Measurements from ENCODE around the gene RAB3A.

DNA sequence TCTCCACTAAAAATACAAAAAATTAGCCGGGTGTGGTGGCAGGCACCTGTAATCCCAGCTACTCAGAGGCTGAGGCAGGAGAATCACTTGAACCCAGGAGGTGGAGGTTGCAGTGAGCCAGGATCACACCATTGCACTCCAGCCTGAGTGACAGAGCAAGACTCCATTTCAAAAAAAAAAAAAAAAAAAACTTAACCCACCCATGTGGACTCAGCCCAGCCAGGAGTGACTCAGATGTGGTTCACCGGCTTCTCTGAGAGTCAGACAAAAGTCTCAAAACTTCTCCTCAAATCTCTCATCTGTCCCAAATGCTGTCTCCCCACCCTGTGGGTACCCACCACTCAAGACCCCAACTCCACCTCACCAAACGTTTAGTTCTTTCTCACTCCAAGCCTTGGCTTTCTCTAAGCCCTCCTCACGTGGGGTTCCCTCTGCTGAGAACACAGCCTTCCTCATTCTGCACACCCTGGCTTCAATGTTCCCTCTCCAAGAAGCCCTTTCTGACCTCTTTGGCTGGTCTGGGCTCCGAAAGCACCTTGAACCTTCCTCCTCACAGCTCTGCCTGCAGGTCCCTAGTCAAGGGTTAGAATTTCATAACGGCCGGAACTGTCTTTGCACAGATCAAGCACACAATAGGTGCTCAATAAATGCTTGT is 11.1 kb upstream of the RAB3A start:
- TF ChIP-seq, protein P1, sequence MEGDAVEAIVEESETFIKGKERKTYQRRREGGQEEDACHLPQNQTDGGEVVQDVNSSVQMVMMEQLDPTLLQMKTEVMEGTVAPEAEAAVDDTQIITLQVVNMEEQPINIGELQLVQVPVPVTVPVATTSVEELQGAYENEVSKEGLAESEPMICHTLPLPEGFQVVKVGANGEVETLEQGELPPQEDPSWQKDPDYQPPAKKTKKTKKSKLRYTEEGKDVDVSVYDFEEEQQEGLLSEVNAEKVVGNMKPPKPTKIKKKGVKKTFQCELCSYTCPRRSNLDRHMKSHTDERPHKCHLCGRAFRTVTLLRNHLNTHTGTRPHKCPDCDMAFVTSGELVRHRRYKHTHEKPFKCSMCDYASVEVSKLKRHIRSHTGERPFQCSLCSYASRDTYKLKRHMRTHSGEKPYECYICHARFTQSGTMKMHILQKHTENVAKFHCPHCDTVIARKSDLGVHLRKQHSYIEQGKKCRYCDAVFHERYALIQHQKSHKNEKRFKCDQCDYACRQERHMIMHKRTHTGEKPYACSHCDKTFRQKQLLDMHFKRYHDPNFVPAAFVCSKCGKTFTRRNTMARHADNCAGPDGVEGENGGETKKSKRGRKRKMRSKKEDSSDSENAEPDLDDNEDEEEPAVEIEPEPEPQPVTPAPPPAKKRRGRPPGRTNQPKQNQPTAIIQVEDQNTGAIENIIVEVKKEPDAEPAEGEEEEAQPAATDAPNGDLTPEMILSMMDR (IDR thresholded peaks at IDR 0.05), result no peak
- no peak for TF ChIP-seq POLR2A (IDR thresholded peaks at IDR 0.05)
